Neural progenitor cell (in vitro differentiated cells): ENCODE results near the gene RFX6. TPM values are rescaled to one million over a fixed set of nuclear protein-coding genes. Genes with fewer than 3 reads are reported as not detected.

Source experiments
- DNase-seq: peaks from one replicate; pipeline ENCODE4 v3.0.0-alpha.2; 2016; ENCODE audit warnings: low spot score
- H2AFZ ChIP-seq: fragments of 200-600 bp; sonication (generic); replicated peaks from 2 replicates; pipeline ENCODE4 v1.6.1; 2016; ENCODE audit warnings: antibody characterized with exemption
- H3F3A ChIP-seq: fragments of 200-600 bp; sonication (generic); 2 replicates; pipeline ENCODE4 v1.6.1; 2016; ENCODE audit warnings: antibody characterized with exemption, low read depth
- H3K27ac ChIP-seq: fragments of 200-600 bp; sonication (generic); 2 replicates; pipeline ENCODE4 v1.5.1; 2016; ENCODE audit warnings: mild to moderate bottlenecking
- H3K27me3 ChIP-seq: fragments of 200-600 bp; sonication (generic); 2 replicates; pipeline ENCODE4 v1.6.1; 2016; ENCODE audit warnings: mild to moderate bottlenecking, moderate library complexity
- H3K36me3 ChIP-seq: fragments of 200-600 bp; sonication (generic); 2 replicates; pipeline ENCODE4 v1.5.1; 2016
- H3K4me1 ChIP-seq: fragments of 200-600 bp; sonication (generic); 2 replicates; pipeline ENCODE4 v1.6.1; 2016; ENCODE audit warnings: mixed run types
- H3K4me2 ChIP-seq: fragments of 200-600 bp; sonication (generic); 2 replicates; pipeline ENCODE4 v1.6.1; 2016
- H3K4me3 ChIP-seq: fragments of 200-600 bp; sonication (generic); 2 replicates; pipeline ENCODE4 v1.5.1; 2016
- H3K79me2 ChIP-seq: fragments of 200-600 bp; sonication (generic); 2 replicates; pipeline ENCODE4 v1.6.1; 2016; ENCODE audit warnings: low read depth
- H3K9ac ChIP-seq: fragments of 200-600 bp; sonication (generic); 2 replicates; pipeline ENCODE4 v1.6.1; 2016
- H3K9me3 ChIP-seq: fragments of 200-600 bp; sonication (generic); 2 replicates; pipeline ENCODE4 v1.5.1; 2016; ENCODE audit warnings: low read depth
- H4K20me1 ChIP-seq: fragments of 200-600 bp; sonication (generic); 2 replicates; pipeline ENCODE4 v1.6.1; 2016; ENCODE audit warnings: low read depth
- H3K27ac Mint-ChIP-seq: 3 replicates; pipeline ENCODE4 v1.8.0; 2021; ENCODE audit warnings: mixed read lengths
- H3K27me3 Mint-ChIP-seq: 2 replicates; pipeline ENCODE4 v1.8.0; 2022; ENCODE audit warnings: low read depth, mild to moderate bottlenecking, inconsistent platforms, moderate library complexity, mixed read lengths; ENCODE audit not compliant: insufficient read depth
- H3K36me3 Mint-ChIP-seq: 3 replicates; pipeline ENCODE4 v1.8.0; 2021; ENCODE audit warnings: mixed read lengths
- H3K4me1 Mint-ChIP-seq: 3 replicates; pipeline ENCODE4 v1.8.0; 2021; ENCODE audit warnings: mixed read lengths
- H3K4me3 Mint-ChIP-seq: 3 replicates; pipeline ENCODE4 v1.8.0; 2021; ENCODE audit warnings: mild to moderate bottlenecking, moderate library complexity, mixed read lengths
- H3K9me3 Mint-ChIP-seq: 3 replicates; pipeline ENCODE4 v1.8.0; 2020; ENCODE audit warnings: mixed read lengths
- CTCF ChIP-seq: fragments of 200-600 bp; sonication (generic); IDR thresholded peaks from 2 replicates; pipeline ENCODE4 v1.5.1; 2017; ENCODE audit warnings: antibody characterized with exemption, mild to moderate bottlenecking
- EZH2 ChIP-seq: fragments of 200-600 bp; sonication (generic); IDR thresholded peaks from 2 replicates; pipeline ENCODE4 v1.6.1; 2017; ENCODE audit warnings: antibody characterized with exemption, mild to moderate bottlenecking, moderate library complexity
- EZH2phosphoT487 ChIP-seq: fragments of 200-600 bp; sonication (generic); IDR thresholded peaks from 2 replicates; pipeline ENCODE4 v1.6.1; 2017; ENCODE audit warnings: antibody characterized with exemption
- total RNA-seq: library from RNA; depleted of rRNA; stranded (reverse); fragments of >200 nt; gene quantifications from 2 replicates; pipeline ENCODE4 v1.2.3, GENCODE V29; 2015; ENCODE audit warnings: low replicate concordance

Gene RFX6
- total RNA-seq, 1 donor from 2014 or later: not detected

GRCh38 chr6:116931456-116931855 is 54.4 kb downstream of the RFX6 start:
- Mint-ChIP-seq H3K27me3 (no peaks in the 10 kb centered on the region), H3K4me3 (no peak overlapping the region), H3K27ac (no peak overlapping the region), H3K36me3 (no peaks in the 10 kb centered on the region), H3K9me3 (no peaks in the 10 kb centered on the region), H3K4me1 (no peaks in the 10 kb centered on the region)
- H3K9ac ChIP-seq: no peak overlapping the region
- no peak overlapping the region for H2AFZ ChIP-seq
- no peak overlapping the region for H3K4me3 ChIP-seq
- DNase-seq: no peak
- no peak overlapping the region for H3K27ac ChIP-seq
- no peaks in the 10 kb centered on the region for H3K4me1 ChIP-seq
- no peaks in the 10 kb centered on the region for H4K20me1 ChIP-seq
- H3K9me3 ChIP-seq: no peaks in the 10 kb centered on the region
- H3K36me3 ChIP-seq: no peaks in the 10 kb centered on the region
- H3K27me3 ChIP-seq: no peaks in the 10 kb centered on the region
- no peaks in the 10 kb centered on the region for H3F3A ChIP-seq
- H3K79me2 ChIP-seq: no peaks in the 10 kb centered on the region
- H3K4me2 ChIP-seq: no peak overlapping the region
- TF ChIP-seq CTCF: no peak
- TF ChIP-seq EZH2phosphoT487: no peak
- TF ChIP-seq EZH2: no peak

GRCh38 chr6:116932496-116932895 is 55.5 kb downstream of the RFX6 start:
- Histone ChIP-seq H3K27me3 (no peaks in the 10 kb centered on the region), H3K9me3 (no peaks in the 10 kb centered on the region), H3K4me2 (no peak overlapping the region), H4K20me1 (no peaks in the 10 kb centered on the region), H3K9ac (no peak overlapping the region), H3K36me3 (no peaks in the 10 kb centered on the region), H3K4me1 (no peaks in the 10 kb centered on the region), H2AFZ (no peak overlapping the region), H3K27ac (no peak overlapping the region), H3K4me3 (no peak overlapping the region), H3F3A (no peaks in the 10 kb centered on the region), H3K79me2 (no peaks in the 10 kb centered on the region)
- Mint-ChIP-seq H3K4me3 (no peak overlapping the region), H3K27me3 (no peaks in the 10 kb centered on the region), H3K4me1 (no peaks in the 10 kb centered on the region), H3K36me3 (no peaks in the 10 kb centered on the region), H3K27ac (no peak overlapping the region), H3K9me3 (no peaks in the 10 kb centered on the region)
- TF ChIP-seq EZH2phosphoT487 (no peak), CTCF (no peak), EZH2 (no peak)
- DNase-seq: no peak

- Histone ChIP-seq H3K4me3 (no peak overlapping the region), H3K9ac (no peak overlapping the region), H3K36me3 (no peaks in the 10 kb centered on the region), H3K4me1 (no peaks in the 10 kb centered on the region), H3K79me2 (no peaks in the 10 kb centered on the region), H4K20me1 (no peaks in the 10 kb centered on the region), H2AFZ (no peak overlapping the region), H3K9me3 (no peaks in the 10 kb centered on the region), H3F3A (no peaks in the 10 kb centered on the region), H3K27ac (no peak overlapping the region), H3K27me3 (no peaks in the 10 kb centered on the region), H3K4me2 (no peak overlapping the region)
- Mint-ChIP-seq H3K36me3 (no peaks in the 10 kb centered on the region), H3K4me1 (no peaks in the 10 kb centered on the region), H3K27ac (no peak overlapping the region), H3K4me3 (no peak overlapping the region), H3K27me3 (no peaks in the 10 kb centered on the region), H3K9me3 (no peaks in the 10 kb centered on the region)
- TF ChIP-seq EZH2: no peak
- no peak for TF ChIP-seq EZH2phosphoT487
- TF ChIP-seq CTCF: no peak
- DNase-seq: no peak
These were observed 56.4 kb downstream of the RFX6 start for GRCh38 chr6:116933485-116933884.

GRCh38 chr6:116938305-116938704 is 61.3 kb downstream of the RFX6 start:
- Histone ChIP-seq H3K9ac (no peak overlapping the region), H3K27ac (no peak overlapping the region), H3F3A (no peaks in the 10 kb centered on the region), H3K79me2 (no peaks in the 10 kb centered on the region), H3K27me3 (no peaks in the 10 kb centered on the region), H4K20me1 (no peaks in the 10 kb centered on the region), H3K36me3 (no peaks in the 10 kb centered on the region), H3K9me3 (no peaks in the 10 kb centered on the region), H3K4me3 (no peak overlapping the region), H2AFZ (no peak overlapping the region), H3K4me2 (no peak overlapping the region), H3K4me1 (no peaks in the 10 kb centered on the region)
- Mint-ChIP-seq H3K9me3 (no peaks in the 10 kb centered on the region), H3K36me3 (no peaks in the 10 kb centered on the region), H3K4me3 (no peak overlapping the region), H3K27ac (no peak overlapping the region), H3K4me1 (no peaks in the 10 kb centered on the region), H3K27me3 (no peaks in the 10 kb centered on the region)
- no peak for DNase-seq
- TF ChIP-seq EZH2 (no peak), CTCF (no peak)
